Neural cell (in vitro differentiated cells): ENCODE results near the gene IL23R. TPM values are rescaled to one million over a fixed set of nuclear protein-coding genes. Genes with fewer than 3 reads are reported as not detected.

Experiments used
- H2AFZ ChIP-seq: fragments of 200-600, 300-800 bp; sonication (generic), shearing (Covaris generic); 2 replicates; pipeline ENCODE4 v1.6.0; 2014; ENCODE audit warnings: low read depth, mild to moderate bottlenecking, antibody characterized with exemption, low read length, moderate library complexity
- H3F3A ChIP-seq: fragments of 200-600 bp; shearing (Covaris generic); 2 replicates; pipeline ENCODE4 v1.6.1; 2016; ENCODE audit warnings: mild to moderate bottlenecking, moderate library complexity, mixed read lengths, antibody characterized with exemption, low read length; ENCODE audit not compliant: insufficient read depth, poor library complexity, severe bottlenecking
- H3K27ac ChIP-seq: fragments of 200-600, 300-800 bp; sonication (generic), shearing (Covaris generic); 2 replicates; pipeline ENCODE4 v1.5.1; 2014; ENCODE audit warnings: mild to moderate bottlenecking, low read length, moderate library complexity
- H3K27me3 ChIP-seq: fragments of 300-800, 200-600 bp; sonication (generic), shearing (Covaris generic); 2 replicates; pipeline ENCODE4 v1.6.0; 2014; ENCODE audit warnings: mild to moderate bottlenecking, low read depth, low read length, moderate library complexity; ENCODE audit not compliant: insufficient read depth
- H3K36me3 ChIP-seq: fragments of 300-800, 200-600 bp; sonication (generic), shearing (Covaris generic); 2 replicates; pipeline ENCODE4 v1.5.1; 2014; ENCODE audit warnings: mild to moderate bottlenecking, antibody characterized with exemption, low read length, moderate library complexity; ENCODE audit not compliant: insufficient read depth
- H3K4me2 ChIP-seq: fragments of 300-800, 200-600 bp; sonication (generic), shearing (Covaris generic); 2 replicates; pipeline ENCODE4 v1.6.0; 2014; ENCODE audit warnings: mild to moderate bottlenecking, low read length
- H3K4me3 ChIP-seq: fragments of 300-800, 200-600 bp; sonication (generic), shearing (Covaris generic); 2 replicates; pipeline ENCODE4 v1.5.1; 2014; ENCODE audit warnings: mild to moderate bottlenecking, low read length, moderate library complexity
- H3K79me2 ChIP-seq: fragments of 200-600 bp; shearing (Covaris generic); replicated peaks from 2 replicates; pipeline ENCODE4 v1.6.0; 2014; ENCODE audit warnings: mild to moderate bottlenecking, low read length, moderate library complexity; ENCODE audit not compliant: insufficient read depth
- H3K9ac ChIP-seq: fragments of 300-800, 200-600 bp; sonication (generic), shearing (Covaris generic); 2 replicates; pipeline ENCODE4 v1.6.1; 2016; ENCODE audit warnings: mild to moderate bottlenecking, low read length, mixed read lengths
- H3K9me2 ChIP-seq: fragments of 200-600 bp; shearing (Covaris generic); 2 replicates; pipeline ENCODE4 v1.6.1; 2016; ENCODE audit warnings: mild to moderate bottlenecking, low read length, mixed read lengths; ENCODE audit not compliant: insufficient read depth
- H3K9me3 ChIP-seq: fragments of 200-600, 300-800 bp; sonication (generic), shearing (Covaris generic); 2 replicates; pipeline ENCODE4 v1.6.1; 2016; ENCODE audit warnings: mild to moderate bottlenecking, mixed run types, low read length, moderate library complexity, mixed read lengths
- H4K20me1 ChIP-seq: fragments of 200-600 bp; shearing (Covaris generic); 2 replicates; pipeline ENCODE4 v1.6.1; 2016; ENCODE audit warnings: mild to moderate bottlenecking, mixed run types; ENCODE audit not compliant: insufficient read depth
- EZH2 ChIP-seq: fragments of 200-600, 300-800 bp; shearing (Covaris generic), sonication (generic); IDR thresholded peaks from 2 replicates; pipeline ENCODE4 v1.6.1; 2014; ENCODE audit warnings: antibody characterized with exemption, low read length, borderline replicate concordance, mild to moderate bottlenecking; ENCODE audit not compliant: insufficient read depth, poor library complexity, severe bottlenecking
- MXI1 ChIP-seq: fragments of 450-650 bp; conservative IDR thresholded peaks from 2 replicates; pipeline ENCODE4 v1.6.1; 2014; ENCODE audit warnings: antibody characterized with exemption, mild to moderate bottlenecking; ENCODE audit not compliant: poor library complexity, severe bottlenecking
- POLR2AphosphoS5 ChIP-seq: IDR thresholded peaks from 2 replicates; pipeline ENCODE4 v1.6.1; 2012
- RAD21 ChIP-seq: fragments of 450-650 bp; conservative IDR thresholded peaks from 2 replicates; pipeline ENCODE4 v1.6.1; 2014; ENCODE audit warnings: antibody characterized with exemption, mild to moderate bottlenecking, moderate library complexity
- SMC3 ChIP-seq: fragments of 450-650 bp; conservative IDR thresholded peaks from 2 replicates; pipeline ENCODE4 v1.6.1; 2014; ENCODE audit warnings: antibody characterized with exemption, mild to moderate bottlenecking, moderate library complexity; ENCODE audit not compliant: poor library complexity
- TAF1 ChIP-seq: IDR thresholded peaks from 2 replicates; pipeline ENCODE4 v1.6.1; 2012; ENCODE audit warnings: low read depth
- polyA plus RNA-seq: library from polyadenylated mRNA; depleted of rRNA; stranded (reverse); fragments of >200 nt; gene quantifications from 2 replicates; pipeline ENCODE4 v1.2.3, GENCODE V29; 2014
- TF ChIP-seq, protein P1 (sequence below): IDR thresholded peaks from 2 replicates; pipeline ENCODE4 v1.6.1; 2012; ENCODE audit warnings: borderline replicate concordance
- TF ChIP-seq, protein P2 (sequence below): fragments of 450-650 bp; IDR thresholded peaks from 2 replicates; pipeline ENCODE4 v1.5.1; 2014; ENCODE audit warnings: antibody characterized with exemption, mild to moderate bottlenecking, moderate library complexity; ENCODE audit not compliant: poor library complexity, severe bottlenecking

The IL23R gene
- polyA plus RNA-seq, 1 donor from 2014 or later, result not detected

DNA sequence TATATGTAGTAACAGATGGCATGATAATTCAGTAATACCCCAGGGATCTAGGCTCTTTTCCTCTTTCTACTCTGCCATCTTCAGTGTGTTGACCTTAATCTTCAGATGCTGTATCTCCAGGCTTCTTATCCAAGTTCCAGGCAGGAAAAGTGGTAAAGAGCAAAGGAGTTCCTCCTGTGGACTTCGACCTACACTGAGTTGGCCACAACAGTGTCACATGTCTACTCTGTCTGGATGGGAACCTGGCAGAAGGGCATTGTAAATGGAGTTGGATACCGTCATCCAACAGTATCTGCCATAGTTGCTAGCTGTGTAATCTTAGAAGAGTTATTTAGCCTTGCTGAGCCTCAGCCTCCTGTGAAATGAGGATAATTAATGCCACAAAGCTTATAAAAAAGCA, 21.9 kb downstream of the IL23R start (continued):
- TF ChIP-seq, protein P1, sequence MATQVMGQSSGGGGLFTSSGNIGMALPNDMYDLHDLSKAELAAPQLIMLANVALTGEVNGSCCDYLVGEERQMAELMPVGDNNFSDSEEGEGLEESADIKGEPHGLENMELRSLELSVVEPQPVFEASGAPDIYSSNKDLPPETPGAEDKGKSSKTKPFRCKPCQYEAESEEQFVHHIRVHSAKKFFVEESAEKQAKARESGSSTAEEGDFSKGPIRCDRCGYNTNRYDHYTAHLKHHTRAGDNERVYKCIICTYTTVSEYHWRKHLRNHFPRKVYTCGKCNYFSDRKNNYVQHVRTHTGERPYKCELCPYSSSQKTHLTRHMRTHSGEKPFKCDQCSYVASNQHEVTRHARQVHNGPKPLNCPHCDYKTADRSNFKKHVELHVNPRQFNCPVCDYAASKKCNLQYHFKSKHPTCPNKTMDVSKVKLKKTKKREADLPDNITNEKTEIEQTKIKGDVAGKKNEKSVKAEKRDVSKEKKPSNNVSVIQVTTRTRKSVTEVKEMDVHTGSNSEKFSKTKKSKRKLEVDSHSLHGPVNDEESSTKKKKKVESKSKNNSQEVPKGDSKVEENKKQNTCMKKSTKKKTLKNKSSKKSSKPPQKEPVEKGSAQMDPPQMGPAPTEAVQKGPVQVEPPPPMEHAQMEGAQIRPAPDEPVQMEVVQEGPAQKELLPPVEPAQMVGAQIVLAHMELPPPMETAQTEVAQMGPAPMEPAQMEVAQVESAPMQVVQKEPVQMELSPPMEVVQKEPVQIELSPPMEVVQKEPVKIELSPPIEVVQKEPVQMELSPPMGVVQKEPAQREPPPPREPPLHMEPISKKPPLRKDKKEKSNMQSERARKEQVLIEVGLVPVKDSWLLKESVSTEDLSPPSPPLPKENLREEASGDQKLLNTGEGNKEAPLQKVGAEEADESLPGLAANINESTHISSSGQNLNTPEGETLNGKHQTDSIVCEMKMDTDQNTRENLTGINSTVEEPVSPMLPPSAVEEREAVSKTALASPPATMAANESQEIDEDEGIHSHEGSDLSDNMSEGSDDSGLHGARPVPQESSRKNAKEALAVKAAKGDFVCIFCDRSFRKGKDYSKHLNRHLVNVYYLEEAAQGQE, result no peak

DNA sequence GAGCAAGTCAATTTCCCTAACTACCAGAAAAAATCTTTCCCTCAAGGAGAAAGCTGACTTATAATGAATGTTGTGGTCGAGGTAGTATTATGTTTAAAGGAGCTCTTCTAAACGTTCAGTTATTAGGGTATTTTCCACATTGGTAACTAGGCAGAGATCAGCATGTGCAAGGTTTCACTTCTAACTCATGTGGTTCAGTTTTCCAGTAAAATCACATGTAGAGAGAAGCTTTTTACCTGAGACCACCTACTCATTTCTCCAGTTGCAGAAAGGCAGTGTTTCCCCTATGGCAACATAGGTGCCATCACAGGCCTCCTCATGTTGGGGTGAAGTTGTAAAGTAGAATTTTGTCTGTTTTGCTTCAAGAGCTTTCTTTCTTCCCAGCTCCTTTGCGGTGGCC, 23.7 kb downstream of the IL23R start:
- no peak overlapping the region for H2AFZ ChIP-seq
- H3K9ac ChIP-seq, result no peak overlapping the region
- TF ChIP-seq POLR2AphosphoS5 (no peak), EZH2 (no peak), TAF1 (no peak), SMC3 (no peak), RAD21 (no peak)
- TF ChIP-seq, protein P1, result no peak
- TF ChIP-seq, protein P2, sequence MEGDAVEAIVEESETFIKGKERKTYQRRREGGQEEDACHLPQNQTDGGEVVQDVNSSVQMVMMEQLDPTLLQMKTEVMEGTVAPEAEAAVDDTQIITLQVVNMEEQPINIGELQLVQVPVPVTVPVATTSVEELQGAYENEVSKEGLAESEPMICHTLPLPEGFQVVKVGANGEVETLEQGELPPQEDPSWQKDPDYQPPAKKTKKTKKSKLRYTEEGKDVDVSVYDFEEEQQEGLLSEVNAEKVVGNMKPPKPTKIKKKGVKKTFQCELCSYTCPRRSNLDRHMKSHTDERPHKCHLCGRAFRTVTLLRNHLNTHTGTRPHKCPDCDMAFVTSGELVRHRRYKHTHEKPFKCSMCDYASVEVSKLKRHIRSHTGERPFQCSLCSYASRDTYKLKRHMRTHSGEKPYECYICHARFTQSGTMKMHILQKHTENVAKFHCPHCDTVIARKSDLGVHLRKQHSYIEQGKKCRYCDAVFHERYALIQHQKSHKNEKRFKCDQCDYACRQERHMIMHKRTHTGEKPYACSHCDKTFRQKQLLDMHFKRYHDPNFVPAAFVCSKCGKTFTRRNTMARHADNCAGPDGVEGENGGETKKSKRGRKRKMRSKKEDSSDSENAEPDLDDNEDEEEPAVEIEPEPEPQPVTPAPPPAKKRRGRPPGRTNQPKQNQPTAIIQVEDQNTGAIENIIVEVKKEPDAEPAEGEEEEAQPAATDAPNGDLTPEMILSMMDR, result no peak
- H4K20me1 ChIP-seq, result no peaks in the 10 kb centered on the region
- no peak overlapping the region for H3K4me2 ChIP-seq
- H3K79me2 ChIP-seq, result no peaks in the 10 kb centered on the region
- H3K9me2 ChIP-seq, result no peaks in the 10 kb centered on the region
- H3K9me3 ChIP-seq, result no peaks in the 10 kb centered on the region
- no peak overlapping the region for H3K27ac ChIP-seq
- no peak overlapping the region for H3K4me3 ChIP-seq
- H3K27me3 ChIP-seq, result no peaks in the 10 kb centered on the region
- no peaks in the 10 kb centered on the region for H3K36me3 ChIP-seq
- no peaks in the 10 kb centered on the region for H3F3A ChIP-seq

DNA sequence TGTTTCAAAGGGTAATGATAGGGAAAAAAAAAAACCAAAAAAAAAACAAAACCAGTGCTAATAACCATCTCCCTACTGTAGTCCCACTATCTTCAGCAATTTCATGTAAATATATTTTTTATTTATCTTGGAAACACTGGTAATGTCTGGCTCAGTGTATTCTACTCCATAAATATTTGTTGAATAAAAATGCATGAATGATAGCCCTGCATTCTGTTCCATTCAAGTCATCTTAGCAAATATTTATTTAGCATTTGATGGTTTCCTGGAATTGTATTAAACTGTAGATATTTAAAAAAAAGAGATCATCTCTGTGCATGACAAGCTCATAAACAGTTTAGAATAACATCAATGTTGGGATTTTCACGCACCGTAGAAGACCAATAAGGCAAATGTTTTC, 24.2 kb downstream of the IL23R start:
- H3F3A ChIP-seq, result no peaks in the 10 kb centered on the region
- no peaks in the 10 kb centered on the region for H3K9me2 ChIP-seq
- no peak overlapping the region for H3K4me3 ChIP-seq
- TF ChIP-seq MXI1, result no peak
- TF ChIP-seq, protein P1, result no peak
- no peak for TF ChIP-seq POLR2AphosphoS5
- no peak overlapping the region for H3K4me2 ChIP-seq
- H3K27me3 ChIP-seq, result no peaks in the 10 kb centered on the region
- H3K27ac ChIP-seq, result no peak overlapping the region
- H3K9me3 ChIP-seq, result no peaks in the 10 kb centered on the region
- no peaks in the 10 kb centered on the region for H3K79me2 ChIP-seq
- H3K36me3 ChIP-seq, result no peaks in the 10 kb centered on the region
- no peaks in the 10 kb centered on the region for H4K20me1 ChIP-seq
- H3K9ac ChIP-seq, result no peak overlapping the region
- H2AFZ ChIP-seq, result no peak overlapping the region
